Measurements from ENCODE around the gene KLF7. TPM values are rescaled to one million over a fixed set of nuclear protein-coding genes. Genes with fewer than 3 reads are reported as not detected.

The KLF7 gene
- total RNA-seq, 2 experiments from 2014 or later: not detected

GRCh38 chr2:207135340-207135739, 30.4 kb downstream of the KLF7 start:
- CTCF ChIA-PET (ENCODE audit: unreplicated experiment): no interaction called here

GRCh38 chr2:207133820-207134519, 31.8 kb downstream of the KLF7 start:
- intact Hi-C loops (cut with micrococcal nuclease; ENCODE audit: unreplicated experiment): no loop called here
- no peak overlapping the region for H3K27ac ChIP-seq (ENCODE audit: low read depth, low read length, poor library complexity, severe bottlenecking)
- H3K9me2 ChIP-seq (ENCODE audit: insufficient read depth, low read length): no peaks in the 10 kb centered on the region
- POLR2A ChIA-PET: interaction anchor here (0.6 kb wide), 1 partner anchor 469 kb away, joined by 3 read pairs; no protein-coding TSS in a partner anchor
- CTCF ChIA-PET (ENCODE audit: unreplicated experiment): no interaction called here
- H2AFZ ChIP-seq (ENCODE audit: low read length): no peak overlapping the region
- no peak overlapping the region for H3K4me2 ChIP-seq (ENCODE audit: low read length)
- H3K4me3 ChIP-seq (ENCODE audit: low read depth, low read length, poor library complexity, severe bottlenecking): no peak overlapping the region
- TF ChIP-seq CTCF (conservative IDR thresholded peaks at IDR 0.05; ENCODE audit: low read length) (no peak), EZH2phosphoT487 (IDR thresholded peaks at IDR 0.05; ENCODE audit: borderline replicate concordance, low read depth, low read length) (no peak)
- no peak for DNase-seq (ENCODE audit: low spot score)
- no TSS peak for BruUV-seq (replicated peaks)
- no peaks in the 10 kb centered on the region for H3K79me2 ChIP-seq (ENCODE audit: insufficient read depth, low read depth, low read length)
- H4K20me1 ChIP-seq (ENCODE audit: insufficient read depth, low read length): no peaks in the 10 kb centered on the region
- no peaks in the 10 kb centered on the region for H3K9me3 ChIP-seq (ENCODE audit: low read length)
- no peaks in the 10 kb centered on the region for H3K4me1 ChIP-seq (ENCODE audit: insufficient read depth, low read length, poor library complexity, severe bottlenecking)
- no peaks in the 10 kb centered on the region for H3K36me3 ChIP-seq (ENCODE audit: insufficient read depth, low read length)

More at GRCh38 chr2:207135340-207135739, 30.4 kb downstream of the KLF7 start:
- no peak overlapping the region for H3K4me2 ChIP-seq (ENCODE audit: low read length)
- no peak for TF ChIP-seq CTCF (conservative IDR thresholded peaks at IDR 0.05; ENCODE audit: low read length)
- TF ChIP-seq EZH2phosphoT487 (IDR thresholded peaks at IDR 0.05; ENCODE audit: borderline replicate concordance, low read depth, low read length): no peak
- H3K4me1 ChIP-seq (ENCODE audit: insufficient read depth, low read length, poor library complexity, severe bottlenecking): no peaks in the 10 kb centered on the region
- no peaks in the 10 kb centered on the region for H3K79me2 ChIP-seq (ENCODE audit: insufficient read depth, low read depth, low read length)
- H3K9me3 ChIP-seq (ENCODE audit: low read length): no peaks in the 10 kb centered on the region
- no peak overlapping the region for H3K4me3 ChIP-seq (ENCODE audit: low read depth, low read length, poor library complexity, severe bottlenecking)
- BruUV-seq (replicated peaks): no TSS peak
- no peaks in the 10 kb centered on the region for H4K20me1 ChIP-seq (ENCODE audit: insufficient read depth, low read length)
- H2AFZ ChIP-seq (ENCODE audit: low read length): no peak overlapping the region
- no peak overlapping the region for H3K27ac ChIP-seq (ENCODE audit: low read depth, low read length, poor library complexity, severe bottlenecking)
- intact Hi-C loops (cut with micrococcal nuclease; ENCODE audit: unreplicated experiment): no loop called here
- no peaks in the 10 kb centered on the region for H3K36me3 ChIP-seq (ENCODE audit: insufficient read depth, low read length)
- H3K9me2 ChIP-seq (ENCODE audit: insufficient read depth, low read length): no peaks in the 10 kb centered on the region
- POLR2A ChIA-PET: no interaction called here
- no peak for DNase-seq (ENCODE audit: low spot score)

DNA sequence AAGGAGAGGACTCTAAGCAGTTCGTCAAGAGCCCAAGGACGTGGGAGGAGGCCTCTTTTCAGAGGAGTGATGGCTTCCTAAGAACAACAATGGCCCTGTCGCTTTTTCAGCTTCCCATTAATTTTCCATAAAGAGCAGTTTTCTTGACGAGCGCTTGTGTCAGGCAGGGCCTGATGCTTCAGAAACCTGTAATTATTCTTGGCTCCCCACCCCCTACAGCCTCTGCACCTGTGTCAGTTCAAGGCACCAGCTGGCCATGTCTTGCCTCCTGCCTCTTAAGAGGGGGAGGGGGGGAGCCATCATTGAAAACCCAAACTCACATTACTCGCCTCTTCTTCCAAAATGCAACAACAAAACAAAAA, 32.3 kb downstream of the KLF7 start:
- intact Hi-C loops (cut with micrococcal nuclease; ENCODE audit: unreplicated experiment): no loop called here
- Histone ChIP-seq H3K4me3 (ENCODE audit: low read depth, low read length, poor library complexity, severe bottlenecking) (no peak overlapping the region), H3K79me2 (ENCODE audit: insufficient read depth, low read depth, low read length) (no peaks in the 10 kb centered on the region), H2AFZ (ENCODE audit: low read length) (no peak overlapping the region), H3K4me1 (ENCODE audit: insufficient read depth, low read length, poor library complexity, severe bottlenecking) (no peaks in the 10 kb centered on the region), H3K36me3 (ENCODE audit: insufficient read depth, low read length) (no peaks in the 10 kb centered on the region), H3K9me2 (ENCODE audit: insufficient read depth, low read length) (no peaks in the 10 kb centered on the region), H3K27ac (ENCODE audit: low read depth, low read length, poor library complexity, severe bottlenecking) (no peak overlapping the region), H3K4me2 (ENCODE audit: low read length) (no peak overlapping the region), H3K9me3 (ENCODE audit: low read length) (no peaks in the 10 kb centered on the region), H4K20me1 (ENCODE audit: insufficient read depth, low read length) (no peaks in the 10 kb centered on the region)
- ChIA-PET POLR2A (no interaction called here), CTCF (ENCODE audit: unreplicated experiment) (no interaction called here)
- TF ChIP-seq CTCF (conservative IDR thresholded peaks at IDR 0.05; ENCODE audit: low read length): no peak
- no peak for TF ChIP-seq EZH2phosphoT487 (IDR thresholded peaks at IDR 0.05; ENCODE audit: borderline replicate concordance, low read depth, low read length)
- DNase-seq (ENCODE audit: low spot score): no peak
- no TSS peak for BruUV-seq (replicated peaks)
